GM12878 (cell line): Measurements from ENCODE around the gene EPS8L1. TPM values are rescaled to one million over a fixed set of nuclear protein-coding genes. Genes with fewer than 3 reads are reported as not detected.

Source experiments
- ATAC-seq: fragments of 200-7000 bp; cut with Tn5 transposase; 3 replicates; pipeline ENCODE4 v1.9.1; 2020; ENCODE audit warnings: mild to moderate bottlenecking, moderate library complexity
- BruUV-seq: library from RNA; stranded (reverse); fragments of 400-500 nt; replicated peaks from 2 replicates; lab custom pipeline; 2021; lab: Mats Ljungman, UMichigan
- CTCF ChIA-PET: fragments of 300-600 bp; sonication (Branson Sonifier 250); formaldehyde crosslinking; extraction: SDS; loops from one replicate; lab custom pipeline; 2021; ENCODE audit warnings: inconsistent platforms; lab: Yijun Ruan, JAX
- POLR2A ChIA-PET: fragments of 350-600 bp; formaldehyde crosslinking; extraction: SDS; loops from one replicate; lab custom pipeline; 2021; ENCODE audit warnings: inconsistent platforms; lab: Charles Lee
- RAD21 ChIA-PET: fragments of 300-600 bp; sonication (Branson Sonifier 250); formaldehyde crosslinking; loops from one replicate; lab custom pipeline; 2023; ENCODE audit warnings: antibody characterized with exemption; ENCODE audit not compliant: unreplicated experiment; lab: Charles Lee
- SMC1A ChIA-PET: fragments of 300-600 bp; sonication (Branson Sonifier 250); formaldehyde crosslinking; loops from one replicate; lab custom pipeline; 2023; ENCODE audit not compliant: unreplicated experiment, uncharacterized antibody; lab: Charles Lee
- DNase-seq: peaks from one replicate; pipeline ENCODE4 v3.0.0-alpha.2; 2011; ENCODE audit warnings: low read depth, low spot score
- FAIRE-seq: peaks from 3 replicates; lab custom pipeline; 2011; peaks lifted over from hg19 to GRCh38; lab: Jason Lieb, UNC
- H2AFZ ChIP-seq: 2 replicates; pipeline ENCODE4 v1.6.0; 2011; ENCODE audit warnings: low read depth, low read length, control low read depth; ENCODE audit not compliant: control insufficient read depth
- H3K27ac ChIP-seq: 2 replicates; pipeline ENCODE4 v1.5.1; 2011; ENCODE audit warnings: control low read depth; ENCODE audit not compliant: control insufficient read depth, insufficient read depth
- H3K27me3 ChIP-seq, 2 experiments: replicated peaks in 1 of 2; 2 replicates each; pipeline versions ENCODE4 v1.6.0 to v1.6.1; 2011; ENCODE audit warnings: low read length in 1 of 2; ENCODE audit not compliant: control insufficient read depth in 2 of 2, insufficient read depth in 2 of 2
- H3K36me3 ChIP-seq, 2 experiments: 2 replicates each; pipeline ENCODE4 v1.5.1; 2011; ENCODE audit warnings: low read length in 1 of 2; ENCODE audit not compliant: control insufficient read depth in 2 of 2, insufficient read depth in 2 of 2
- H3K4me1 ChIP-seq: 2 replicates; pipeline ENCODE4 v1.6.1; 2011; ENCODE audit warnings: mild to moderate bottlenecking, low read length, moderate library complexity, mixed read lengths; ENCODE audit not compliant: control insufficient read depth, insufficient read depth
- H3K4me2 ChIP-seq: 2 replicates; pipeline ENCODE4 v1.6.0; 2011; ENCODE audit warnings: control low read depth; ENCODE audit not compliant: control insufficient read depth, insufficient read depth
- H3K4me3 ChIP-seq: fragments of 200-600 bp; sonication (generic); 2 replicates; pipeline ENCODE4 v1.5.1; 2016
- H3K79me2 ChIP-seq: 2 replicates; pipeline ENCODE4 v1.6.0; 2011; ENCODE audit warnings: low read length; ENCODE audit not compliant: control insufficient read depth, insufficient read depth
- H3K9ac ChIP-seq: 2 replicates; pipeline ENCODE4 v1.8.0; 2011; ENCODE audit warnings: low read length, control low read depth, mixed read lengths; ENCODE audit not compliant: control insufficient read depth, insufficient read depth
- H3K9me3 ChIP-seq: replicated peaks from 3 replicates; pipeline ENCODE4 v1.5.1; 2011; ENCODE audit warnings: mild to moderate bottlenecking, low read length; ENCODE audit not compliant: control insufficient read depth, insufficient read depth
- H4K20me1 ChIP-seq: 2 replicates; pipeline ENCODE4 v1.6.0; 2011; ENCODE audit not compliant: control insufficient read depth, insufficient read depth
- CBFB ChIP-seq: IDR thresholded peaks from 2 replicates; pipeline ENCODE4 v1.6.1; 2016; ENCODE audit warnings: antibody characterized with exemption, low read depth
- CBX5 ChIP-seq: sonication (generic); IDR thresholded peaks from 2 replicates; pipeline ENCODE4 v1.6.1; 2016; ENCODE audit warnings: low read depth, moderate library complexity, mild to moderate bottlenecking, inconsistent platforms
- HDAC6 ChIP-seq: fragments of 200-600 bp; sonication (generic); IDR thresholded peaks from one replicate; pipeline ENCODE4 v1.8.0; 2017; ENCODE audit warnings: antibody characterized with exemption; ENCODE audit not compliant: unreplicated experiment
- IKZF1 ChIP-seq: fragments of 450-650 bp; conservative IDR thresholded peaks from 2 replicates; pipeline ENCODE4 v1.6.1; 2017; ENCODE audit warnings: antibody characterized with exemption, mild to moderate bottlenecking
- POU2F2 ChIP-seq: IDR thresholded peaks from 3 replicates; pipeline ENCODE4 v1.6.1; 2011; ENCODE audit warnings: low read depth, mild to moderate bottlenecking, low read length, borderline replicate concordance
- SREBF1 ChIP-seq: IDR thresholded peaks from 2 replicates; pipeline ENCODE4 v1.6.1; 2012; ENCODE audit warnings: mild to moderate bottlenecking, low read length
- ZBED1 ChIP-seq: IDR thresholded peaks from 2 replicates; pipeline ENCODE4 v1.6.1; 2016; ENCODE audit warnings: borderline replicate concordance
- ZNF622 ChIP-seq: fragments of 450-650 bp; IDR thresholded peaks from 2 replicates; pipeline ENCODE4 v1.6.1; 2017; ENCODE audit warnings: mild to moderate bottlenecking, inconsistent platforms
- ZZZ3 ChIP-seq: IDR thresholded peaks from 2 replicates; pipeline ENCODE4 v1.6.1; 2011; ENCODE audit warnings: low read depth; ENCODE audit not compliant: control insufficient read depth, insufficient read length
- WGBS: methylation state at CpG from one replicate; pipeline ENCODE4 v1.1.6; 2016; ENCODE audit warnings: low lambda C conversion rate; ENCODE audit not compliant: insufficient replicate concordance, insufficient coverage; ENCODE audit errors: missing lambda C conversion rate; 5-methylcytosine and 5-hydroxymethylcytosine counted together
- in situ Hi-C: fragments of 300-500 bp; cut with MboI; formaldehyde crosslinking; loops from 9 replicates; pipeline ENCODE4 v1.14.3; 2018; ENCODE audit warnings: mixed read lengths
- intact Hi-C: fragments of 100-400 bp; cut with micrococcal nuclease; formaldehyde crosslinking; loops from one replicate; pipeline ENCODE4 v1.14.2; 2022; ENCODE audit not compliant: unreplicated experiment
- polyA plus RNA-seq, 11 experiments: library from polyadenylated mRNA; depleted of rRNA in 4 of 11; unstranded in 6 of 11; stranded (reverse) in 5 of 11; fragments of >200 nt; fragmentation: Nextera tagmentation in 4 of 11; fragmentation: Illumina TruSeq in 1 of 11; extraction: Ambion mirVana in 4 of 11; extraction: Trizol in 1 of 11; gene quantifications; 1 replicate in 1 of 11; 2 replicates in 10 of 11; pipeline versions ENCODE4 v1.2.1 to v1.2.3, GENCODE V29; 2011 to 2016; ENCODE audit warnings: inconsistent platforms in 2 of 11, missing spikeins in 2 of 11, low read depth in 1 of 11
- total RNA-seq, 4 experiments: library from RNA; depleted of rRNA in 3 of 4; stranded (reverse); fragments of >200 nt in 3 of 4; fragmentation: Illumina TruSeq in 1 of 4; extraction: Trizol in 1 of 4; gene quantifications; 2 replicates each; pipeline versions ENCODE4 v1.2.1 to v1.2.3, GENCODE V29; 2013 to 2021
- TF ChIP-seq, protein P1 (sequence below): IDR thresholded peaks from 2 replicates; pipeline ENCODE4 v1.6.1; 2012; ENCODE audit warnings: low read depth, low read length, improper control_type of control experiment
- TF ChIP-seq, protein P2 (sequence below), 3 experiments: IDR thresholded peaks in 2 of 3; conservative IDR thresholded peaks in 1 of 3; 2 replicates each; pipeline ENCODE4 v1.5.1; 2011; ENCODE audit warnings: low read depth in 3 of 3, low read length in 3 of 3, mild to moderate bottlenecking in 3 of 3, control low read depth in 2 of 3, moderate library complexity in 2 of 3, inconsistent platforms in 1 of 3, mixed read lengths in 1 of 3; ENCODE audit not compliant: control insufficient read depth in 2 of 3, insufficient read depth in 1 of 3; ENCODE audit errors: extremely low read depth in 1 of 3

The EPS8L1 gene
- total and polyA plus RNA-seq, 10 of the 15 experiments (the other 5 are each of a cell fraction or from before 2014, with no cell fraction given), result 0.68 to 2.2 (median 0.96) TPM; not detected in 2

DNA sequence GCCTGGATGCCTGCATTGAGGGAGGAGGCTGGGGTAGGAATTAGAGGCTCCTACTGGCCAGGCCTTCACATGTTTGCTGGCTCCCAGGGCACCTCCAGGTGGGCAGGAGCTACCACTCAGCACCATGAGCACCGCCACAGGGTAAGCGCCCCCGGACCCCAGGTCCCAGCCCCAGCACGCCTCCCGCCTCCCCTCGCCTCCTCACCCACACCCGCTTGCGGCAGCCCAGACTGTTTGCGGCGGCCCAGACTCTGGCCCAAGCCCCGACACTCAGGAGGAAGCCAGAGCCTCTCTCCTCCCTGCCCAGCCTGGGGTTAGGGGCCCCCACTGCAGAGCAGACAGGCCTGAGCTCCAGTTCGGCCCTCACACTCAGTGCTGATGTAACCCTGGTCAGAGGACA lies 652 bp downstream of the EPS8L1 start:
- H3K9me3 ChIP-seq, result no peaks in the 10 kb centered on the region
- SMC1A ChIA-PET, result no interaction called here
- no peak overlapping the region for H3K9ac ChIP-seq
- no peaks in the 10 kb centered on the region for H3K27me3 ChIP-seq
- no peaks in the 10 kb centered on the region for H4K20me1 ChIP-seq
- intact Hi-C loops (no loop called here), in situ Hi-C loops (no loop called here)
- no peaks in the 10 kb centered on the region for H3K36me3 ChIP-seq
- RAD21 ChIA-PET, result no interaction called here
- no peak overlapping the region for H3K4me3 ChIP-seq
- H2AFZ ChIP-seq, result no peak overlapping the region
- no peaks in the 10 kb centered on the region for H3K79me2 ChIP-seq
- WGBS, result 43% methylated on average over 12 of the region's 12 CpGs
- FAIRE-seq (no peak), ATAC-seq (no peak), DNase-seq (no peak)
- TF ChIP-seq SREBF1, result no peak
- TF ChIP-seq ZNF622, result no peak
- no peak for TF ChIP-seq HDAC6
- TF ChIP-seq CBFB, result no peak
- no peak for TF ChIP-seq ZZZ3
- TF ChIP-seq, protein P1, sequence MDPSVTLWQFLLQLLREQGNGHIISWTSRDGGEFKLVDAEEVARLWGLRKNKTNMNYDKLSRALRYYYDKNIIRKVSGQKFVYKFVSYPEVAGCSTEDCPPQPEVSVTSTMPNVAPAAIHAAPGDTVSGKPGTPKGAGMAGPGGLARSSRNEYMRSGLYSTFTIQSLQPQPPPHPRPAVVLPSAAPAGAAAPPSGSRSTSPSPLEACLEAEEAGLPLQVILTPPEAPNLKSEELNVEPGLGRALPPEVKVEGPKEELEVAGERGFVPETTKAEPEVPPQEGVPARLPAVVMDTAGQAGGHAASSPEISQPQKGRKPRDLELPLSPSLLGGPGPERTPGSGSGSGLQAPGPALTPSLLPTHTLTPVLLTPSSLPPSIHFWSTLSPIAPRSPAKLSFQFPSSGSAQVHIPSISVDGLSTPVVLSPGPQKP, result no peak
- TF ChIP-seq, protein P2, sequence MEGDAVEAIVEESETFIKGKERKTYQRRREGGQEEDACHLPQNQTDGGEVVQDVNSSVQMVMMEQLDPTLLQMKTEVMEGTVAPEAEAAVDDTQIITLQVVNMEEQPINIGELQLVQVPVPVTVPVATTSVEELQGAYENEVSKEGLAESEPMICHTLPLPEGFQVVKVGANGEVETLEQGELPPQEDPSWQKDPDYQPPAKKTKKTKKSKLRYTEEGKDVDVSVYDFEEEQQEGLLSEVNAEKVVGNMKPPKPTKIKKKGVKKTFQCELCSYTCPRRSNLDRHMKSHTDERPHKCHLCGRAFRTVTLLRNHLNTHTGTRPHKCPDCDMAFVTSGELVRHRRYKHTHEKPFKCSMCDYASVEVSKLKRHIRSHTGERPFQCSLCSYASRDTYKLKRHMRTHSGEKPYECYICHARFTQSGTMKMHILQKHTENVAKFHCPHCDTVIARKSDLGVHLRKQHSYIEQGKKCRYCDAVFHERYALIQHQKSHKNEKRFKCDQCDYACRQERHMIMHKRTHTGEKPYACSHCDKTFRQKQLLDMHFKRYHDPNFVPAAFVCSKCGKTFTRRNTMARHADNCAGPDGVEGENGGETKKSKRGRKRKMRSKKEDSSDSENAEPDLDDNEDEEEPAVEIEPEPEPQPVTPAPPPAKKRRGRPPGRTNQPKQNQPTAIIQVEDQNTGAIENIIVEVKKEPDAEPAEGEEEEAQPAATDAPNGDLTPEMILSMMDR (IDR thresholded peaks at IDR 0.05 in 2 of 3, conservative IDR thresholded peaks at IDR 0.05 in 1 of 3; ENCODE audit: control insufficient read depth in 2 of 3, extremely low read depth in 1 of 3, insufficient read depth in 1 of 3, low read depth in 3 of 3, low read length in 3 of 3), result no peak
- TF ChIP-seq CBX5, result no peak
- TF ChIP-seq IKZF1, result no peak
- TF ChIP-seq POU2F2, result no peak
- TF ChIP-seq ZBED1, result no peak
- no TSS peak for BruUV-seq
- peaks cover 7% of the 10 kb centered on the region; the same call in 1 of the 2 replicates for H3K4me1 ChIP-seq
- POLR2A ChIA-PET, result no interaction called here
- CTCF ChIA-PET, result interaction anchor here (1.3 kb wide), 1 partner anchor 12 kb away, joined by 3 read pairs; no protein-coding TSS in a partner anchor
- no peak overlapping the region for H3K4me2 ChIP-seq
- no peak overlapping the region for H3K27ac ChIP-seq
